Ascending aorta (tissue), 2 donors: ENCODE measurements around the gene CTSW. TPM values are rescaled to one million over a fixed set of nuclear protein-coding genes. Genes with fewer than 3 reads are reported as not detected.
"Not testable (repeated sequence)": the region's sequence is repeated elsewhere in the genome, so short reads cannot be mapped to it uniquely, and the experiment has no call there.

Experiments
- DNase-seq, 2 donors: peaks; one replicate each; pipeline ENCODE4 v3.0.0-alpha.2; 2019; ENCODE audit warnings: low spot score in 2 of 2
- H3K27ac ChIP-seq, 2 donors: fragments of 200-600 bp; sonication (generic); one replicate each; pipeline ENCODE4 v1.5.1; 2016 to 2017; ENCODE audit warnings: mild to moderate bottlenecking in 1 of 2
- H3K27me3 ChIP-seq: fragments of 200-600 bp; sonication (generic); one replicate; pipeline ENCODE4 v1.5.1; 2017
- H3K36me3 ChIP-seq, 2 donors: fragments of 200-600 bp; sonication (generic); one replicate each; pipeline ENCODE4 v1.5.1; 2016
- H3K4me1 ChIP-seq, 2 donors: fragments of 200-600 bp; sonication (generic); one replicate each; pipeline ENCODE4 v1.5.1; 2016 to 2017; ENCODE audit warnings: mild to moderate bottlenecking in 1 of 2
- H3K4me3 ChIP-seq, 2 donors: fragments of 200-600 bp; sonication (generic); one replicate each; pipeline ENCODE4 v1.5.1; 2016 to 2017; ENCODE audit warnings: mild to moderate bottlenecking in 1 of 2
- H3K9me3 ChIP-seq, 2 donors: fragments of 200-600 bp; sonication (generic); one replicate each; pipeline ENCODE4 v1.5.1; 2016
- intact Hi-C: fragments of 100-400 bp; cut with DNase I; formaldehyde crosslinking; loops from one replicate; pipeline ENCODE4 v1.15.1; 2023
- total RNA-seq: library from RNA; depleted of rRNA; stranded (reverse); fragments of >200 nt; gene quantifications from one replicate; pipeline ENCODE4 v1.1.0, GENCODE V29; 2016
- TF ChIP-seq, protein P1 (sequence below), 3 experiments: fragments of 200-600 bp in 2 of 3; fragments of 450-650 bp in 1 of 3; sonication (generic) in 2 of 3; IDR thresholded peaks; one replicate each; pipeline ENCODE4 v1.5.1; 2016 to 2019; ENCODE audit warnings: antibody characterized with exemption in 3 of 3, mild to moderate bottlenecking in 1 of 3, moderate library complexity in 1 of 3

CTSW gene
- total RNA-seq, 1 donor from 2014 or later: not detected

GRCh38 chr11:65891219-65892136 lies 11.8 kb downstream of the CTSW start:
- Histone ChIP-seq H3K9me3 (no peaks in the 10 kb centered on the region), H3K4me3 (peak overlapping the region; percentile 82 to 85), H3K36me3 (peaks cover 0 to 6% of the 10 kb centered on the region in 2 donors), H3K4me1 (peaks cover 20 to 34% of the 10 kb centered on the region in 2 donors), H3K27ac (peak overlapping the region; percentile 98), H3K27me3 (no peaks in the 10 kb centered on the region)
- TF ChIP-seq, protein P1, sequence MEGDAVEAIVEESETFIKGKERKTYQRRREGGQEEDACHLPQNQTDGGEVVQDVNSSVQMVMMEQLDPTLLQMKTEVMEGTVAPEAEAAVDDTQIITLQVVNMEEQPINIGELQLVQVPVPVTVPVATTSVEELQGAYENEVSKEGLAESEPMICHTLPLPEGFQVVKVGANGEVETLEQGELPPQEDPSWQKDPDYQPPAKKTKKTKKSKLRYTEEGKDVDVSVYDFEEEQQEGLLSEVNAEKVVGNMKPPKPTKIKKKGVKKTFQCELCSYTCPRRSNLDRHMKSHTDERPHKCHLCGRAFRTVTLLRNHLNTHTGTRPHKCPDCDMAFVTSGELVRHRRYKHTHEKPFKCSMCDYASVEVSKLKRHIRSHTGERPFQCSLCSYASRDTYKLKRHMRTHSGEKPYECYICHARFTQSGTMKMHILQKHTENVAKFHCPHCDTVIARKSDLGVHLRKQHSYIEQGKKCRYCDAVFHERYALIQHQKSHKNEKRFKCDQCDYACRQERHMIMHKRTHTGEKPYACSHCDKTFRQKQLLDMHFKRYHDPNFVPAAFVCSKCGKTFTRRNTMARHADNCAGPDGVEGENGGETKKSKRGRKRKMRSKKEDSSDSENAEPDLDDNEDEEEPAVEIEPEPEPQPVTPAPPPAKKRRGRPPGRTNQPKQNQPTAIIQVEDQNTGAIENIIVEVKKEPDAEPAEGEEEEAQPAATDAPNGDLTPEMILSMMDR (IDR thresholded peaks at IDR 0.05): peak in 2 of 3 experiments; percentile 16 to 35
- intact Hi-C loops: no loop called here
- peak in 1 of 2 donors; percentile 72 for DNase-seq

DNA sequence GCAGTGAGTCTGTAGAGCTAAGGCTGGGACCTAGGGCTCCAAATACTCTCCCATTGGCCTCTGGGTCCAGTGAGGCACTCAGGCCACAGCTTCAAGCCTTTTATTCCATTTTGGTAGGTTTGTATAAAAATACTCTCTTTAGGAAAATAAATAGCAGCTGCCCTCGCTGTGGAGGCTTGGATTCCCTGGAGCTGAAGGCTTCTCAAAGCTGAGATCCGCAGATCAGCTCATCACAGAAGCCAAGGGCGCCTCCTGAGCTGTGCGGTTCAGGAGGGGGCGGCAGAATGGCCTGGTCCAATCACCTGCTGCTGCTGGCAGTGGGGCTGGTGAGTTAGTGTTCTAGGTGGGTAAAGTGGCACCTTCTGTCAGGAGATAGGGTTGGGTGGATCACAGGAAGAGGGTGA lies 12.5 kb downstream of the CTSW start:
- peak overlapping the region; percentile 98 for H3K27ac ChIP-seq
- H3K27me3 ChIP-seq, H3K9me3 ChIP-seq, H3K36me3 ChIP-seq, intact Hi-C loops, DNase-seq: not testable (repeated sequence)
- peak overlapping the region; percentile 82 to 85 for H3K4me3 ChIP-seq
- peaks cover 20 to 34% of the 10 kb centered on the region in 2 donors for H3K4me1 ChIP-seq

DNA sequence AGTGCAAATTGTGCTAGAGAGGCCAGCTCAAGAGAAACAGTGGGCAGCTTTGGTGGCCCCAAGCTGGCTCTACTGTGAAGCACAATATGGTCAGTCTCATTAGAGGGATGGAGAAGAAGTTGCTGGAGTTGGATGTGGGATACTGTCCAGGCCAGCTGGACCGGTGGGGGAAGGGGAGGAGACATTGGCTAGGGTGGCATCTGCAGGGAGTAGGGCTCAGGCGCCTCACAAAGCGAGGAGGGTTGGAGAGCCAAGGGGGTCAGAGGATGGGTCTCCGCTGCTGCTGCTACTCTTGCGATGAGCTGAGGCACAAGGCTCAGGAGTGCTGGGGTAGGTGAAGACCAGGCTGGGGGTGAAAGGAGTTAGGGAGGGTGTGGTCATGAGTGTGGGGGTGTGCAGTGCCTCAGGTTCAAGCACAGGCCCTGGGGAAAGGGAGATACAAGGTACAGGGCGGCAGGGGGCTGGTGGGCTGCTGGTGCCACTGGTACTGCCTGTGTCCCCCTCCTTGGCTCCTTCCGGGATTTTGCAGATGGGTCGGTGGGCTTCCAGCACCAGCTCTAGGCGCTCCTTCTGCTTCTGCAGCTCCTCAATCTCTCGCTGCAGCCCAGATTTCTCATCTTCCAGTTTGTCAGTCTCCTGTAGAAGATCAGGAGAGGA lies 13.2 kb downstream of the CTSW start:
- Histone ChIP-seq H3K9me3 (no peaks in the 10 kb centered on the region), H3K4me1 (peaks cover 17 to 31% of the 10 kb centered on the region in 2 donors), H3K27me3 (no peaks in the 10 kb centered on the region), H3K27ac (peak overlapping the region; percentile 98), H3K4me3 (peak overlapping the region; percentile 82 to 85), H3K36me3 (no peaks in the 10 kb centered on the region)
- DNase-seq: no peak
- TF ChIP-seq, protein P1 (IDR thresholded peaks at IDR 0.05): no peak
- intact Hi-C loops: no loop called here

- peak in 1 of 2 donors; percentile 70 for DNase-seq
- Histone ChIP-seq H3K4me3 (peak overlapping the region in 1 of 2 donors; percentile 82), H3K27ac (peak overlapping the region; percentile 98), H3K9me3 (no peaks in the 10 kb centered on the region), H3K4me1 (peaks cover 17 to 31% of the 10 kb centered on the region in 2 donors), H3K36me3 (no peaks in the 10 kb centered on the region), H3K27me3 (no peaks in the 10 kb centered on the region)
- TF ChIP-seq, protein P1 (IDR thresholded peaks at IDR 0.05): no peak
- intact Hi-C loops: no loop called here
These were observed 14.5 kb downstream of the CTSW start for GRCh38 chr11:65894034-65894591.

GRCh38 chr11:65895482-65895981 lies 15.9 kb downstream of the CTSW start:
- Histone ChIP-seq H3K36me3 (no peaks in the 10 kb centered on the region), H3K27ac (peak overlapping the region; percentile 12 to 21), H3K4me3 (no peak overlapping the region), H3K9me3 (no peaks in the 10 kb centered on the region), H3K4me1 (peaks cover 17 to 38% of the 10 kb centered on the region in 2 donors), H3K27me3 (no peaks in the 10 kb centered on the region)
- no peak for DNase-seq
- TF ChIP-seq, protein P1 (IDR thresholded peaks at IDR 0.05): no peak
- intact Hi-C loops: no loop called here
